ENCODE measurements around the gene CR2. TPM values are rescaled to one million over a fixed set of nuclear protein-coding genes. Genes with fewer than 3 reads are reported as not detected.

The CR2 gene
- total RNA-seq (2022; extraction: Qiagen RNA extraction; ENCODE audit: low read depth), result 0.03 to 0.05 TPM in 2 of 5 replicates, not detected in the others

GRCh38 chr1:207454046-207454964 is at the start of gene CR2:
Gene CR2 (plus strand): TSS chr1:207454328. CDS start chr1:207454419, 91 bp downstream.

GRCh38 chr1:207495801-207496792 is 42.0 kb downstream of the CR2 start, which contains the start of gene CR1:
Gene CR1 (plus strand): TSS chr1:207496157. CDS start chr1:207496268, 111 bp downstream.

Other genes with a start within 250 kb of the CR2 start
- gene CD55, start 132.7 kb upstream of the CR2 start, total RNA-seq (2022; extraction: Qiagen RNA extraction; ENCODE audit: low read depth), result 93.7 to 142 TPM (median 122 TPM) in 5 replicates
- not detected in 5 replicates for gene CR1, start 41.8 kb downstream of the CR2 start, total RNA-seq (2022; extraction: Qiagen RNA extraction; ENCODE audit: low read depth)
- not detected in 5 replicates for gene CR1L, start 190.8 kb downstream of the CR2 start, total RNA-seq (2022; extraction: Qiagen RNA extraction; ENCODE audit: low read depth)